Esophagus muscularis mucosa (tissue), 4 donors: ENCODE results near the gene FGF12.

Source experiments
- CTCF ChIP-seq, 3 experiments: fragments of 200-600 bp in 2 of 3; fragments of 450-650 bp in 1 of 3; sonication (generic) in 2 of 3; IDR thresholded peaks; one replicate each; pipeline ENCODE4 v1.5.1; 2017 to 2019; ENCODE audit warnings: antibody characterized with exemption in 3 of 3, mild to moderate bottlenecking in 2 of 3, moderate library complexity in 1 of 3
- EP300 ChIP-seq: sonication (generic); formaldehyde crosslinking; IDR thresholded peaks from one replicate; pipeline ENCODE4 v1.6.1; 2017; ENCODE audit warnings: antibody characterized with exemption
- POLR2A ChIP-seq: fragments of 450-650 bp; IDR thresholded peaks from one replicate; pipeline ENCODE4 v1.6.1; 2017; ENCODE audit warnings: antibody characterized with exemption, moderate library complexity, mild to moderate bottlenecking, low read depth
- POLR2AphosphoS5 ChIP-seq, 2 donors: sonication (generic); formaldehyde crosslinking; IDR thresholded peaks; one replicate each; pipeline ENCODE4 v1.6.1; 2017; ENCODE audit warnings: antibody characterized with exemption in 2 of 2

GRCh38 chr3:192706272-192706671, 21.1 kb downstream of the FGF12 start:
- TF ChIP-seq CTCF (IDR thresholded peaks at IDR 0.05) (no peak), POLR2AphosphoS5 (IDR thresholded peaks at IDR 0.05) (no peak), POLR2A (no peak), EP300 (no peak)
